DND-41 (cell line): ENCODE measurements around the gene CCDC102A.

Source experiments
- CTCF ChIP-seq: IDR thresholded peaks from 2 replicates; pipeline ENCODE4 v1.5.1; 2012; ENCODE audit warnings: borderline replicate concordance, low read length, moderate library complexity, mild to moderate bottlenecking; ENCODE audit not compliant: poor library complexity, severe bottlenecking; ENCODE audit errors: extremely low read depth
- EZH2 ChIP-seq: IDR thresholded peaks from 3 replicates; pipeline ENCODE4 v1.6.1; 2012; ENCODE audit warnings: borderline replicate concordance, low read depth, mild to moderate bottlenecking, moderate library complexity, low read length, inconsistent platforms; ENCODE audit not compliant: severe bottlenecking

- TF ChIP-seq CTCF (no peak), EZH2 (no peak)
Measured at GRCh38 chr16:57569306-57569946, 33.1 kb upstream of the CCDC102A start.
